K562 (cell line): Measurements from ENCODE around the gene PHF14. TPM values are rescaled to one million over a fixed set of nuclear protein-coding genes. Genes with fewer than 3 reads are reported as not detected.

Experiments
- ATAC-seq: fragments of 200-7000 bp; cut with Tn5 transposase; 3 replicates; pipeline ENCODE4 v1.9.1; 2020; ENCODE audit warnings: moderate library complexity
- BruUV-seq: library from RNA; stranded (reverse); fragments of 400-500 nt; replicated peaks from 2 replicates; lab custom pipeline; 2021; lab: Mats Ljungman, UMichigan
- CTCF ChIA-PET: fragments of 300-600 bp; formaldehyde crosslinking; extraction: SDS; loops from one replicate; lab custom pipeline; 2021; ENCODE audit warnings: low intra/inter-chr PET ratio; lab: Yijun Ruan, JAX
- POLR2A ChIA-PET: fragments of 300-600, 350-650 bp; sonication (Branson Sonifier 250); formaldehyde crosslinking; extraction: SDS; loops from one replicate; lab custom pipeline; 2021; ENCODE audit warnings: antibody characterized with exemption, inconsistent platforms; lab: Yijun Ruan, JAX
- DNase-seq, 4 experiments: peaks; one replicate each; pipeline versions ENCODE4 v3.0.0 to v3.0.0-alpha.2; 2011 to 2018; ENCODE audit warnings: low spot score in 3 of 4, mixed read lengths in 3 of 4; ENCODE audit errors: extremely low read depth in 1 of 4
- FAIRE-seq: peaks from 2 replicates; lab custom pipeline; 2011; peaks lifted over from hg19 to GRCh38; lab: Jason Lieb, UNC
- H2AFZ ChIP-seq: 2 replicates; pipeline ENCODE4 v1.6.0; 2011; ENCODE audit warnings: low read depth, low read length, control low read depth, inconsistent platforms
- H3K27ac ChIP-seq: fragments of 200-600 bp; 3 replicates; pipeline ENCODE4 v1.8.0; 2011; ENCODE audit warnings: low read depth, mild to moderate bottlenecking, control low read depth, inconsistent platforms, low read length, moderate library complexity, mixed read lengths; ENCODE audit errors: extremely low read depth
- H3K27me3 ChIP-seq, 2 experiments: fragments of 300-600 bp in 1 of 2; 2 replicates in 1 of 2; 3 replicates in 1 of 2; pipeline versions ENCODE4 v1.6.0 to v1.8.0; 2011; ENCODE audit warnings: inconsistent platforms in 2 of 2, low read length in 2 of 2, mild to moderate bottlenecking in 1 of 2, mixed read lengths in 1 of 2, moderate library complexity in 1 of 2; ENCODE audit not compliant: control insufficient read depth in 2 of 2, insufficient read depth in 2 of 2
- H3K36me3 ChIP-seq: fragments of 300-600 bp; 3 replicates; pipeline ENCODE4 v1.8.0; 2011; ENCODE audit warnings: mild to moderate bottlenecking, low read length, inconsistent platforms; ENCODE audit not compliant: control insufficient read depth, insufficient read depth
- H3K4me1 ChIP-seq, 2 experiments: fragments of 200-600 bp in 1 of 2; replicated peaks in 1 of 2; 2 replicates in 1 of 2; 3 replicates in 1 of 2; pipeline versions ENCODE4 v1.5.1 to v1.8.0; 2011; ENCODE audit warnings: inconsistent platforms in 2 of 2, low read length in 2 of 2, mild to moderate bottlenecking in 1 of 2, mixed read lengths in 1 of 2, moderate library complexity in 1 of 2; ENCODE audit not compliant: control insufficient read depth in 2 of 2, insufficient read depth in 2 of 2
- H3K4me2 ChIP-seq: 2 replicates; pipeline ENCODE4 v1.6.1; 2011; ENCODE audit warnings: low read length, control low read depth, inconsistent platforms, mixed read lengths; ENCODE audit not compliant: insufficient read depth
- H3K4me3 ChIP-seq: fragments of 200-600 bp; sonication (generic), shearing (Covaris generic); 2 replicates; pipeline ENCODE4 v1.5.1; 2016; ENCODE audit warnings: control low read depth, inconsistent platforms
- H3K79me2 ChIP-seq: fragments of 200-600 bp; 3 replicates; pipeline ENCODE4 v1.8.0; 2011; ENCODE audit warnings: low read length, inconsistent platforms; ENCODE audit not compliant: control insufficient read depth, insufficient read depth
- H3K9ac ChIP-seq, 2 experiments: 2 replicates each; pipeline versions ENCODE4 v1.6.0 to v1.6.1; 2011; ENCODE audit warnings: low read depth in 2 of 2, low read length in 2 of 2, control low read depth in 1 of 2, inconsistent platforms in 1 of 2, mild to moderate bottlenecking in 1 of 2, mixed read lengths in 1 of 2; ENCODE audit not compliant: insufficient read depth in 1 of 2
- H3K9me1 ChIP-seq: one replicate; pipeline ENCODE4 v1.6.0; 2011; ENCODE audit warnings: inconsistent platforms, mild to moderate bottlenecking, low read length, moderate library complexity; ENCODE audit not compliant: control insufficient read depth, insufficient read depth
- H3K9me3 ChIP-seq: replicated peaks from 2 replicates; pipeline ENCODE4 v1.5.1; 2011; ENCODE audit warnings: low read depth, low read length, inconsistent platforms; ENCODE audit not compliant: control insufficient read depth, insufficient read depth
- H4K20me1 ChIP-seq: replicated peaks from 2 replicates; pipeline ENCODE4 v1.6.1; 2011; ENCODE audit warnings: low read length, inconsistent platforms, mixed read lengths; ENCODE audit not compliant: control insufficient read depth, insufficient read depth
- CHD4 ChIP-seq: fragments of 200-600 bp; sonication (generic); IDR thresholded peaks from 3 replicates; pipeline ENCODE4 v1.6.1; 2012; ENCODE audit warnings: low read depth, mild to moderate bottlenecking, mixed read lengths, low read length, inconsistent platforms; ENCODE audit not compliant: insufficient read depth, insufficient replicate concordance, poor library complexity, severe bottlenecking
- EWSR1 ChIP-seq: fragments of 450-650 bp; IDR thresholded peaks from 2 replicates; pipeline ENCODE4 v1.6.1; 2018; ENCODE audit warnings: borderline replicate concordance, mild to moderate bottlenecking, low read depth, moderate library complexity; ENCODE audit not compliant: partially characterized antibody
- MAFK ChIP-seq: IDR thresholded peaks from 2 replicates; pipeline ENCODE4 v1.6.1; 2011; ENCODE audit warnings: low read length, improper control_type of control experiment
- TAF15 ChIP-seq: fragments of 200-400 bp; formaldehyde crosslinking; IDR thresholded peaks from 2 replicates; pipeline ENCODE4 v1.6.1; 2017; ENCODE audit warnings: mild to moderate bottlenecking, low read depth, low read length, moderate library complexity
- ZBTB8A ChIP-seq: fragments of 450-650 bp; IDR thresholded peaks from 2 replicates; pipeline ENCODE4 v1.6.1; 2018; ENCODE audit warnings: mild to moderate bottlenecking, moderate library complexity; ENCODE audit not compliant: partially characterized antibody
- ZNF253 ChIP-seq: fragments of 250-450 bp; sonication (Bioruptor Pico); conservative IDR thresholded peaks from 2 replicates; pipeline ENCODE4 v1.6.1; 2021; ENCODE audit warnings: mild to moderate bottlenecking
- WGBS: fragments of 100-300 bp; shearing (Covaris generic); methylation state at CpG from one replicate; pipeline ENCODE4 v1.1.6; 2016; ENCODE audit warnings: low coverage, mixed read lengths; ENCODE audit not compliant: insufficient coverage; ENCODE audit errors: missing lambda C conversion rate; 5-methylcytosine and 5-hydroxymethylcytosine counted together
- in situ Hi-C: fragments of 300-500 bp; cut with MboI; formaldehyde crosslinking; loops from 4 replicates; pipeline ENCODE4 v1.15.0; 2018; ENCODE audit warnings: inconsistent platforms, mixed read lengths
- intact Hi-C: fragments of 100-400 bp; cut with micrococcal nuclease; formaldehyde crosslinking; loops from 2 replicates; pipeline ENCODE4 v1.14.2; 2022
- polyA plus RNA-seq, 8 experiments: library from polyadenylated mRNA; depleted of rRNA in 4 of 8; stranded (reverse) in 5 of 8; unstranded in 3 of 8; fragments of >200 nt; fragmentation: Nextera tagmentation in 2 of 8; fragmentation: Illumina TruSeq in 1 of 8; extraction: Ambion mirVana in 2 of 8; extraction: Trizol in 1 of 8; gene quantifications; 2 replicates each; pipeline versions ENCODE4 v1.2.1 to v1.2.3, GENCODE V29; 2011 to 2014; ENCODE audit warnings: inconsistent platforms in 1 of 8, missing spikeins in 1 of 8
- total RNA-seq, 7 experiments: library from RNA; depleted of rRNA in 6 of 7; stranded (reverse); fragments of >200 nt in 6 of 7; fragmentation: Illumina TruSeq in 2 of 7; extraction: Trizol in 2 of 7; gene quantifications; 2 replicates each; pipeline versions ENCODE4 v1.2.1 to v1.2.3, GENCODE V29; 2011 to 2021; ENCODE audit warnings: low replicate concordance in 1 of 7
- TF ChIP-seq, protein P1 (sequence below), 3 experiments: IDR thresholded peaks in 2 of 3; conservative IDR thresholded peaks in 1 of 3; 2 replicates each; pipeline ENCODE4 v1.5.1; 2011 to 2012; ENCODE audit warnings: low read length in 3 of 3, mild to moderate bottlenecking in 3 of 3, control low read depth in 2 of 3, improper control_type of control experiment in 1 of 3, inconsistent platforms in 1 of 3, low read depth in 1 of 3, mixed read lengths in 1 of 3, moderate library complexity in 1 of 3; ENCODE audit not compliant: insufficient read depth in 2 of 3
- TF ChIP-seq, protein P2 (sequence below): fragments of 250-450 bp; sonication (Bioruptor Pico); IDR thresholded peaks from 2 replicates; pipeline ENCODE4 v1.4.0; 2020; ENCODE audit warnings: mild to moderate bottlenecking, moderate library complexity, borderline replicate concordance
- TF ChIP-seq, protein P3 (sequence below): IDR thresholded peaks from 3 replicates; pipeline ENCODE4 v1.6.1; 2011; ENCODE audit warnings: borderline replicate concordance, mild to moderate bottlenecking, moderate library complexity; ENCODE audit not compliant: insufficient read length; ENCODE audit errors: extremely low read depth
- TF ChIP-seq, protein P4 (sequence below): fragments of 250-450 bp; sonication (Bioruptor Pico); IDR thresholded peaks from 2 replicates; pipeline ENCODE4 v1.8.0; 2021; ENCODE audit warnings: moderate library complexity, mild to moderate bottlenecking, inconsistent platforms

Gene PHF14
- total and polyA plus RNA-seq, 9 of the 15 experiments (the other 6 are each of a cell fraction or from before 2014, with no cell fraction given): 27.5 to 67.6 (median 41.4) TPM

DNA sequence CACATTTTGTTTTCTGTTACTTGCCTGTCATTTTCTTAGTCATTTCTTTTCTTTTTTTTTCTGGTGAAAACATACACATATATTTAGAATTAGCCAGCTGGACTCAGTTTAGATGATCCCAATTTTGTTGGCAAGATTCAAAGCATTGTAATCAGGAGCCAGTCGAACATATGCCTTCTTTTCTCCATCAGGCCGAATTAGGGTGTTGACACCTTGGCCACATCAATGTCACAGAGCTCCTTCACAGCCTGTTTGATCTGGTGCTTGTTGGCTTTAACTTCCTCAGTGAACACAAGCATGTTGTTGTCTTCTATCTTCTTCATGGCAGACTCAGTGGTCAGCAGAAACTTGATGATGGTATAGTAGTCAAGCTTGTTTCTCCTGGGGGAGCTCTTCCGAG is 32.6 kb downstream of the PHF14 start (continued):
- no peak for TF ChIP-seq CHD4
- TF ChIP-seq, protein P1, sequence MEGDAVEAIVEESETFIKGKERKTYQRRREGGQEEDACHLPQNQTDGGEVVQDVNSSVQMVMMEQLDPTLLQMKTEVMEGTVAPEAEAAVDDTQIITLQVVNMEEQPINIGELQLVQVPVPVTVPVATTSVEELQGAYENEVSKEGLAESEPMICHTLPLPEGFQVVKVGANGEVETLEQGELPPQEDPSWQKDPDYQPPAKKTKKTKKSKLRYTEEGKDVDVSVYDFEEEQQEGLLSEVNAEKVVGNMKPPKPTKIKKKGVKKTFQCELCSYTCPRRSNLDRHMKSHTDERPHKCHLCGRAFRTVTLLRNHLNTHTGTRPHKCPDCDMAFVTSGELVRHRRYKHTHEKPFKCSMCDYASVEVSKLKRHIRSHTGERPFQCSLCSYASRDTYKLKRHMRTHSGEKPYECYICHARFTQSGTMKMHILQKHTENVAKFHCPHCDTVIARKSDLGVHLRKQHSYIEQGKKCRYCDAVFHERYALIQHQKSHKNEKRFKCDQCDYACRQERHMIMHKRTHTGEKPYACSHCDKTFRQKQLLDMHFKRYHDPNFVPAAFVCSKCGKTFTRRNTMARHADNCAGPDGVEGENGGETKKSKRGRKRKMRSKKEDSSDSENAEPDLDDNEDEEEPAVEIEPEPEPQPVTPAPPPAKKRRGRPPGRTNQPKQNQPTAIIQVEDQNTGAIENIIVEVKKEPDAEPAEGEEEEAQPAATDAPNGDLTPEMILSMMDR (IDR thresholded peaks at IDR 0.05 in 2 of 3, conservative IDR thresholded peaks at IDR 0.05 in 1 of 3; ENCODE audit: insufficient read depth in 2 of 3, low read depth in 1 of 3, low read length in 3 of 3): no peak
- TF ChIP-seq TAF15: no peak
- TF ChIP-seq MAFK: no peak

DNA sequence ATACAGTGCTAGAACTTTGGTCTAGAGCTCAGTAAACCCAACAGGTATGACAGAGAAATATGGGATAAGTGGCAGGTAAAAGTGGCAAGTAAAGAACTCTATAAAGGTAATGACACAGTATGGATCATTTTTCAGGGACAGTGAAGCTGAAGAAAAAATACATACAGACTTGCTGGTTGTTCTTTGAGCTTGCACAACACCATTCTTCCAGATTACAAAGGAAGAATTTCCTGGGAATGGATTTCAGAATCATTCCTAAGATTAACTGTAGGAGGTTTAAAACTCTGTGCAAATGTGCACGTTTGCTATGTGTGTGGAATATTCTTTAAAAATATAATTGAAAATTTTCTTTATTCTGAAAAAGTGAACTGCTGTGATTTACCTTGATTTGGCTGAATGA is 36.0 kb downstream of the PHF14 start:
- H3K4me2 ChIP-seq: no peak overlapping the region
- DNase-seq: no peak
- no peak overlapping the region for H3K27ac ChIP-seq
- no peak for ATAC-seq
- 0% methylated on average over 1 of the region's 1 CpG for whole genome bisulfite sequencing
- H3K4me1 ChIP-seq: no peaks in the 10 kb centered on the region
- peaks cover 21% of the 10 kb centered on the region; the same call in 2 of the 3 replicates for H3K36me3 ChIP-seq
- peaks cover 10% of the 10 kb centered on the region; the same call in 2 of the 3 replicates for H3K79me2 ChIP-seq
- no peak overlapping the region for H3K9ac ChIP-seq
- H3K4me3 ChIP-seq: no peak overlapping the region
- intact Hi-C loops (no loop called here), in situ Hi-C loops (no loop called here)
- no peak overlapping the region for H2AFZ ChIP-seq
- no TSS peak for BruUV-seq
- H4K20me1 ChIP-seq: no peaks in the 10 kb centered on the region
- ChIA-PET POLR2A (no interaction called here), CTCF (no interaction called here)
- no peak for FAIRE-seq
- no peaks in the 10 kb centered on the region for H3K9me3 ChIP-seq
- H3K27me3 ChIP-seq: no peaks in the 10 kb centered on the region
- H3K9me1 ChIP-seq: no peaks in the 10 kb centered on the region
- no peak for TF ChIP-seq ZBTB8A
- TF ChIP-seq, protein P2, sequence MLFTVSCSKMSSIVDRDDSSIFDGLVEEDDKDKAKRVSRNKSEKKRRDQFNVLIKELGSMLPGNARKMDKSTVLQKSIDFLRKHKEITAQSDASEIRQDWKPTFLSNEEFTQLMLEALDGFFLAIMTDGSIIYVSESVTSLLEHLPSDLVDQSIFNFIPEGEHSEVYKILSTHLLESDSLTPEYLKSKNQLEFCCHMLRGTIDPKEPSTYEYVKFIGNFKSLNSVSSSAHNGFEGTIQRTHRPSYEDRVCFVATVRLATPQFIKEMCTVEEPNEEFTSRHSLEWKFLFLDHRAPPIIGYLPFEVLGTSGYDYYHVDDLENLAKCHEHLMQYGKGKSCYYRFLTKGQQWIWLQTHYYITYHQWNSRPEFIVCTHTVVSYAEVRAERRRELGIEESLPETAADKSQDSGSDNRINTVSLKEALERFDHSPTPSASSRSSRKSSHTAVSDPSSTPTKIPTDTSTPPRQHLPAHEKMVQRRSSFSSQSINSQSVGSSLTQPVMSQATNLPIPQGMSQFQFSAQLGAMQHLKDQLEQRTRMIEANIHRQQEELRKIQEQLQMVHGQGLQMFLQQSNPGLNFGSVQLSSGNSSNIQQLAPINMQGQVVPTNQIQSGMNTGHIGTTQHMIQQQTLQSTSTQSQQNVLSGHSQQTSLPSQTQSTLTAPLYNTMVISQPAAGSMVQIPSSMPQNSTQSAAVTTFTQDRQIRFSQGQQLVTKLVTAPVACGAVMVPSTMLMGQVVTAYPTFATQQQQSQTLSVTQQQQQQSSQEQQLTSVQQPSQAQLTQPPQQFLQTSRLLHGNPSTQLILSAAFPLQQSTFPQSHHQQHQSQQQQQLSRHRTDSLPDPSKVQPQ (CRISPR knock-in tag): no peak
- TF ChIP-seq, protein P3, sequence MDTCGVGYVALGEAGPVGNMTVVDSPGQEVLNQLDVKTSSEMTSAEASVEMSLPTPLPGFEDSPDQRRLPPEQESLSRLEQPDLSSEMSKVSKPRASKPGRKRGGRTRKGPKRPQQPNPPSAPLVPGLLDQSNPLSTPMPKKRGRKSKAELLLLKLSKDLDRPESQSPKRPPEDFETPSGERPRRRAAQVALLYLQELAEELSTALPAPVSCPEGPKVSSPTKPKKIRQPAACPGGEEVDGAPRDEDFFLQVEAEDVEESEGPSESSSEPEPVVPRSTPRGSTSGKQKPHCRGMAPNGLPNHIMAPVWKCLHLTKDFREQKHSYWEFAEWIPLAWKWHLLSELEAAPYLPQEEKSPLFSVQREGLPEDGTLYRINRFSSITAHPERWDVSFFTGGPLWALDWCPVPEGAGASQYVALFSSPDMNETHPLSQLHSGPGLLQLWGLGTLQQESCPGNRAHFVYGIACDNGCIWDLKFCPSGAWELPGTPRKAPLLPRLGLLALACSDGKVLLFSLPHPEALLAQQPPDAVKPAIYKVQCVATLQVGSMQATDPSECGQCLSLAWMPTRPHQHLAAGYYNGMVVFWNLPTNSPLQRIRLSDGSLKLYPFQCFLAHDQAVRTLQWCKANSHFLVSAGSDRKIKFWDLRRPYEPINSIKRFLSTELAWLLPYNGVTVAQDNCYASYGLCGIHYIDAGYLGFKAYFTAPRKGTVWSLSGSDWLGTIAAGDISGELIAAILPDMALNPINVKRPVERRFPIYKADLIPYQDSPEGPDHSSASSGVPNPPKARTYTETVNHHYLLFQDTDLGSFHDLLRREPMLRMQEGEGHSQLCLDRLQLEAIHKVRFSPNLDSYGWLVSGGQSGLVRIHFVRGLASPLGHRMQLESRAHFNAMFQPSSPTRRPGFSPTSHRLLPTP: no peak
- no peak for TF ChIP-seq ZNF253 (CRISPR knock-in tag)
- TF ChIP-seq, protein P4, sequence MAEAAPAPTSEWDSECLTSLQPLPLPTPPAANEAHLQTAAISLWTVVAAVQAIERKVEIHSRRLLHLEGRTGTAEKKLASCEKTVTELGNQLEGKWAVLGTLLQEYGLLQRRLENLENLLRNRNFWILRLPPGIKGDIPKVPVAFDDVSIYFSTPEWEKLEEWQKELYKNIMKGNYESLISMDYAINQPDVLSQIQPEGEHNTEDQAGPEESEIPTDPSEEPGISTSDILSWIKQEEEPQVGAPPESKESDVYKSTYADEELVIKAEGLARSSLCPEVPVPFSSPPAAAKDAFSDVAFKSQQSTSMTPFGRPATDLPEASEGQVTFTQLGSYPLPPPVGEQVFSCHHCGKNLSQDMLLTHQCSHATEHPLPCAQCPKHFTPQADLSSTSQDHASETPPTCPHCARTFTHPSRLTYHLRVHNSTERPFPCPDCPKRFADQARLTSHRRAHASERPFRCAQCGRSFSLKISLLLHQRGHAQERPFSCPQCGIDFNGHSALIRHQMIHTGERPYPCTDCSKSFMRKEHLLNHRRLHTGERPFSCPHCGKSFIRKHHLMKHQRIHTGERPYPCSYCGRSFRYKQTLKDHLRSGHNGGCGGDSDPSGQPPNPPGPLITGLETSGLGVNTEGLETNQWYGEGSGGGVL (CRISPR knock-in tag): no peak
- TF ChIP-seq EWSR1: no peak
